ENCODE measurements around the gene ZNF688. TPM values are rescaled to one million over a fixed set of nuclear protein-coding genes. Genes with fewer than 3 reads are reported as not detected.

ZNF688 gene
- total and polyA plus RNA-seq, 4 donors = 3.4 to 8.9 (median 4.8) TPM

- DNase-seq (ENCODE audit: low spot score) = no peak
- Histone ChIP-seq H3K27me3 (ENCODE audit: control insufficient read depth in 4 of 4, insufficient read depth in 4 of 4, low read length in 3 of 4) (no peaks in the 10 kb centered on the region), H3K4me3 (ENCODE audit: low read depth in 1 of 3, low read length in 3 of 3) (no peak overlapping the region), H3K9ac (ENCODE audit: low read depth in 1 of 2, low read length in 2 of 2) (no peak overlapping the region), H3K4me1 (ENCODE audit: control insufficient read depth in 4 of 4, insufficient read depth in 4 of 4, low read length in 3 of 4) (peaks cover 2 to 15% (median 9%) of the 10 kb centered on the region in 4 donors), H3K27ac (ENCODE audit: low read depth in 1 of 2, low read length in 2 of 2) (no peak overlapping the region), H3K36me3 (ENCODE audit: control insufficient read depth in 4 of 4, insufficient read depth in 3 of 4, low read depth in 1 of 4, low read length in 3 of 4) (peaks cover 6 to 11% (median 8%) of the 10 kb centered on the region in 4 donors), H3K9me3 (ENCODE audit: control insufficient read depth in 4 of 4, low read length in 3 of 4) (no peaks in the 10 kb centered on the region)
- WGBS = 91% methylated on average over 18 of the region's 18 CpGs
- TF ChIP-seq REST (IDR thresholded peaks at IDR 0.05) (no peak), YY1 (IDR thresholded peaks at IDR 0.05) (no peak), RXRA (IDR thresholded peaks at IDR 0.05) (no peak), HNF4G (IDR thresholded peaks at IDR 0.05) (no peak), ZBTB33 (IDR thresholded peaks at IDR 0.05) (no peak), RAD21 (IDR thresholded peaks at IDR 0.05) (no peak), CTCF (IDR thresholded peaks at IDR 0.05; ENCODE audit: low read depth, low read length, missing input control) (no peak), HNF4A (conservative IDR thresholded peaks at IDR 0.05) (no peak), EGR1 (IDR thresholded peaks at IDR 0.05; ENCODE audit: low read depth in 2 of 2) (no peak), FOXA2 (IDR thresholded peaks at IDR 0.05) (no peak), MAX (IDR thresholded peaks at IDR 0.05) (no peak), ATF3 (IDR thresholded peaks at IDR 0.05) (no peak), SP1 (IDR thresholded peaks at IDR 0.05) (no peak), JUND (IDR thresholded peaks at IDR 0.05) (no peak), NR2F2 (IDR thresholded peaks at IDR 0.05) (no peak), TAF1 (conservative IDR thresholded peaks at IDR 0.05) (no peak), FOXA1 (IDR thresholded peaks at IDR 0.05) (no peak), GABPA (IDR thresholded peaks at IDR 0.05 in 1 of 2, conservative IDR thresholded peaks at IDR 0.05 in 1 of 2) (no peak)
These were observed 16.8 kb downstream of the ZNF688 start for GRCh38 chr16:30554557-30555314.

Measured in liver (tissue), 9 donors.